ENCODE data around the gene RAP1GDS1.

RAP1GDS1 gene

DNA sequence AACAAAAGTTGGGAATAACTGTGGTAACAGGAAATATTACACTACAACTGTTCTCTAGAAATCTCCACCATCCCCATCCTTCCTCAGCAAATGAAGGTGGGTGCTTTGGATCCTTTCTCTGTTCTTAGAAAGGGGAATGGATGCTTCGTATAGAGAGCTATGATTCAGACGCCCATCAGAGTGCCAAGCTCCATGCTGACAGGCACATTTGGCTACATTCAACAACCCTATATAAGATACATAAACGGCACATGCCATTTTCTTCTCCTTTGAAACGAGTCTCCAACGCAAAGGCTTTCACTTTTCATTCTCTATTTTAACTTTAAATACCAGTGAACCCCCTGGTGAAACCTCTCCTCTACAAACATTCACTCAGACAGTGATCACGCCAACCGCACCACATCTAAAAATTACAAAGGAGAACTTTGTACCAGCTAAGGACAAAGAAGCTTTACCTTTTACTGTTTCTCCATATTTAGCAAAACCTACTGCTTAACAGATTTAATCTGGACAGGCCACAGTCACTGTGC lies 224.7 kb downstream of the RAP1GDS1 start:
- no peak for DNase-seq

DNA sequence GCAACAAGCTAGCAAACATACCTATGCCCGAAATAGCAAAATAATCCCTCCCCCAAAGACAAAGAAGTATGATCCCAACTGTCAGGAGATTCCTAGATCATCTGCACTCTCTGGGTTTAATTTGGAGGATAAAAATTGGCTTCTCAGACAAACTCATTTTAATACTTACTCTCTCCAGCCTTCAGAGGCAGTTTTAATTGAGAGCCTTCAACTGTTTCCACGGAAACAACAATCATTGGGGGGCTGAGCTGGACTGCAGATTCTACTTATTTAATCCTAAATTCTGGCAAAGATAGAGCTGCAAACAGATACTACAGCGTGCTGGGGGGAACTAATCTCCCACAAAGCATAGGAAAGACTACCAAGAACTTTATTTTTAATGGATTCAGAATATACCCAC lies 229.1 kb downstream of the RAP1GDS1 start:
- no peak for DNase-seq

DNA sequence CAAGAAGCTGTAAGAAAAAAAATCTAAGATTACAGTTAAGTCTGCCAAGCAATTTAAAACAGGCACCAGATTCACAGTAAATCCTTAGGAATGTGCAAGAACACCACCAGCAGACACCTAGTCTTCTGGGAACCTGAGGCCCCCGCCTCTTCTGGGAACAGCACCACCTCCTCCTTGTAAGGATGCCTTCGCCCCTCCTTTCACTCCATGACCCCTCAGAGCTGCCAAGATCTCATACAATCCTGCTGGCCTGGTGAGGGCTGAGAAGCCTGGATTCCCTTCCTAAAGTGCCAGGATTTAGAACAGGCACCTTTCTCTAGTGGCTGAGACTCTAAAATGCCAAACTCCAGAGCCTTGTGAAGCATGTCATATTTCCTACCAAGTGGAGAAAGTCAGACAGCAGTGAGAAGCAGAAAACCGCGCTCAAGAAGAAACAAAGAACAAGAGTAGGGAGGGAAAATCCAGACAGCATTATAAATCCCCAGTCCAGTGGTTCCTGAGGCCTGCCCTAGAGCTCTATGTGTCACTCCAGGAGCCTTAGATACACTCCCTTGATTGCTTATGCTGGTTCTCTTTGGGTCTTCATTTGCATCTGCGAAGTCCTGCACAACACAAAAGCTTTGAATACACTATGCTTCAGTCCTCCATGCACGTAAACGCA lies 230.8 kb downstream of the RAP1GDS1 start:
- no peak for DNase-seq

DNA sequence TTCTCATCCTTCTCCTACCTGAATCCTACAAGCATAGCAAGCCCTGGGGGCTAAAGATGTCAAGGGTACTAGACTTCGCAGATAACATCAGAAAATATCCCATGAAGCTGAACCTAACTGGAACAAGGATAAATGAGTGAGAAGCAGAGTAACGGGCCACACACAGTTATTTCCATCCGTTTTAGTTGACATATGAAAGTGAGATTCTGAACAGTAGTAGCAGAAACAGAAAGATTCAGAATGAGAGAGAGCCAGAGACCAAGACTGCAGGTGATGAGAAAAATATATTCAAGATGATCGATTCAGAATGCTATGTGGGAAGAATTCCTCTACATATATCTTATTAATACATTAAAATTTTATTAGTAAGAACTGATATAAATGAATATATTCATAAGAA lies 232.1 kb downstream of the RAP1GDS1 start:
- no peak for DNase-seq
